ENCODE measurements around the gene BCKDHB.

DNA sequence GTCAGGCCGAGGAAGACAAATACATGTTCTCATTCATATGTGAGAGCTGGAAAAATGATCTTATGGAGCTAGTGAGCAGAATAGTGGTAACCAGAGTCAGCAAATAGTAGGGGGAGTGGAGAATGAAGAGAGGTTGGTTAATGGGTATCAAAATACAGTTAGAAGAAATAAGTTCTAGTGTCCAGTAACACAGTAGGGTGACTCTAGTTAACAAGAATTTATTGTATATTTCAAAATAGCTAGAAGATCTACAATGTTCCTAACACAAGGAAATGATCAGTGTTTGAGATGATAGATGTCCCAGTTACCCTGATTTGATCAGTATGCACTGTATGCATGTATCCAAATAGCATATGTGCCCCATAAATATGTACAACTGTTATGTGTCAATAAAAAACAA, 128.4 kb downstream of the BCKDHB start:
- TF ChIP-seq, protein P1, sequence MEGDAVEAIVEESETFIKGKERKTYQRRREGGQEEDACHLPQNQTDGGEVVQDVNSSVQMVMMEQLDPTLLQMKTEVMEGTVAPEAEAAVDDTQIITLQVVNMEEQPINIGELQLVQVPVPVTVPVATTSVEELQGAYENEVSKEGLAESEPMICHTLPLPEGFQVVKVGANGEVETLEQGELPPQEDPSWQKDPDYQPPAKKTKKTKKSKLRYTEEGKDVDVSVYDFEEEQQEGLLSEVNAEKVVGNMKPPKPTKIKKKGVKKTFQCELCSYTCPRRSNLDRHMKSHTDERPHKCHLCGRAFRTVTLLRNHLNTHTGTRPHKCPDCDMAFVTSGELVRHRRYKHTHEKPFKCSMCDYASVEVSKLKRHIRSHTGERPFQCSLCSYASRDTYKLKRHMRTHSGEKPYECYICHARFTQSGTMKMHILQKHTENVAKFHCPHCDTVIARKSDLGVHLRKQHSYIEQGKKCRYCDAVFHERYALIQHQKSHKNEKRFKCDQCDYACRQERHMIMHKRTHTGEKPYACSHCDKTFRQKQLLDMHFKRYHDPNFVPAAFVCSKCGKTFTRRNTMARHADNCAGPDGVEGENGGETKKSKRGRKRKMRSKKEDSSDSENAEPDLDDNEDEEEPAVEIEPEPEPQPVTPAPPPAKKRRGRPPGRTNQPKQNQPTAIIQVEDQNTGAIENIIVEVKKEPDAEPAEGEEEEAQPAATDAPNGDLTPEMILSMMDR (IDR thresholded peaks at IDR 0.05): no peak
- no peak for TF ChIP-seq POLR2A (IDR thresholded peaks at IDR 0.05)

Data from prostate gland (tissue), 2 donors.